HG02981 (cell line): ENCODE measurements around the gene ATPAF1.
"Not testable (repeated sequence)": the region's sequence is repeated elsewhere in the genome, so short reads cannot be mapped to it uniquely, and the experiment has no call there.

Experiments used
- ATAC-seq: cut with Tn5 transposase; IDR thresholded peaks from one replicate; pipeline ENCODE4 v1.9.1; 2021; ENCODE audit warnings: mild to moderate bottlenecking, moderate library complexity; ENCODE audit not compliant: unreplicated experiment

ATPAF1 gene

GRCh38 chr1:46651152-46651551 lies 17.0 kb downstream of the ATPAF1 start:
- ATAC-seq: not testable (repeated sequence)

- ATAC-seq: no peak
Observed at GRCh38 chr1:46650491-46650890, 17.7 kb downstream of the ATPAF1 start.

- no peak for ATAC-seq
Observed at GRCh38 chr1:46649764-46650163, 18.4 kb downstream of the ATPAF1 start.

DNA sequence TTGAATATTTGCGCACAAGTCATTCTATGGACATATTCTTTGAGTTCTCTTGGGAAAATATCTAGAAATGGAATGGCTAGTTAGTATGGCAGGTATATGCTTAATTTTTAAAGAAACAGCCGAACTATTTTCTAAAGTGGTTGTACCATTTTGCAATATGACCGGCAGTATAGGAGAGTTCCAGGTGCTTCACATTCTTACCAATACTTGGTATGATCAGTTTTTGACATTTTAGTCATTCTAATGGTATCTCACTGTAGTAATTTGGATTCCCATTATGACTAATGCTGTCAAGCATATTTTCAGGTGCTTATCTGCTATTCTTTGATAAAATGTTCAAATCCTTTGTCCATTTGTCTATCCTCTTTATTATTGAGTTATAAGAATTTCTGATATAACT lies 20.6 kb downstream of the ATPAF1 start:
- ATAC-seq: no peak

- no peak for ATAC-seq
Observed at GRCh38 chr1:46646844-46647243, 21.3 kb downstream of the ATPAF1 start.

DNA sequence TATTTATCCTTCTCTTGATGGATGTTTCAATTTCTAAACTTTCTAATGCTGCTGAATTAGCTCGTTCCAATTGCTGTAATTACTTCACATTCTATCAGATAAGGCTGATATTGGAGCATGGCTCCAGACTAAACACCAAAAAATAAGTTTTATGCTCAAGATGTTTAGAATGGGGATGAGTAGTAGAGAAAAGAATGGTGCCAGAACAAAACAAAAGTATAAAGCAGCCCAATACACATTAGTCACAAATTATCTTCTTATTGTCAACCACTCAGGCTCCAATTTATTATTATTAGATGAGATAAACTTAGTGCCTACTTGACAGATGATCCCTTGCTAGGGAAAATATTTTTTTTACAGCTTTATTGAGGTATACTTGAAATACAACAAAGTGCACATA lies 21.8 kb downstream of the ATPAF1 start:
- no peak for ATAC-seq

- no peak for ATAC-seq
Observed at GRCh38 chr1:46645815-46646214, 22.3 kb downstream of the ATPAF1 start.

- no peak for ATAC-seq
Observed at GRCh38 chr1:46643368-46643775, 24.8 kb downstream of the ATPAF1 start.

- no peak for ATAC-seq
Observed at GRCh38 chr1:46642115-46642680, 26.0 kb downstream of the ATPAF1 start.

DNA sequence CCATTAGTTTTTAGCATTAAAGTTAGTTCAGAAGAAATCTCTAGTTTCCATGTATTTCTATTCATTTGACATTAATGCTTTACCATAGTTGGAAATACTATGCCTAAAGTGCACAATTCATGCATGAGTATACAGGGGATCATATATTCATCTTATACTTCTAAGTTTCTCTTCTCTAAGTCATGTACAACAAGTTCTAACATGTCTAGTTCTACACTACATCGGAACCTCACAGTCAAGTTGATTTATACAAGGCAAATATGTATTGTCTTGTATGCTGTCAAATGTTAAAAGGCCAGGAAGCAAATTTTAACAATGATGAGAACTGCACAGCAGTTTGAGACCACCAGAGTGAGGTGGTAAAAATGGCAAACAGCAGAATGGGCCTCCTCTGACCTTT lies 28.6 kb downstream of the ATPAF1 start:
- no peak for ATAC-seq

DNA sequence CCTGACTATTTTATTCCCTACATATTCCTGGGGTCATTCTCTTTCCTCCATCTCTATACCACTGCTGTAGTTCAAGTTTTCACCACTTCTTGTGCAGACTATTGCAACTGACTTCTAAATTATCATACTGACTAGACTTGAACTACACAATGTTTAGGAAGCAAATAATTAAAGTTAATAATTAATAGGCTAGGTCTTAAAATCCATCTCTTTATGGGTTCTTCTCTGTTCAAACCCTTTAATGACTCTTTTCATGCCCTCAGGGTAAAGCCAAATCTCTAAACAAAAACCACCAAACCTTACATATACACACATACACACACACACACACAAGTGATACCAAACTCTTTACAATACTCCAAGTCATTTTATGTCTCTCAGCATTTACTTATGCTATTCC lies 29.2 kb downstream of the ATPAF1 start:
- ATAC-seq: no peak

- ATAC-seq: no peak
Observed at GRCh38 chr1:46637444-46638083, 30.6 kb downstream of the ATPAF1 start.

DNA sequence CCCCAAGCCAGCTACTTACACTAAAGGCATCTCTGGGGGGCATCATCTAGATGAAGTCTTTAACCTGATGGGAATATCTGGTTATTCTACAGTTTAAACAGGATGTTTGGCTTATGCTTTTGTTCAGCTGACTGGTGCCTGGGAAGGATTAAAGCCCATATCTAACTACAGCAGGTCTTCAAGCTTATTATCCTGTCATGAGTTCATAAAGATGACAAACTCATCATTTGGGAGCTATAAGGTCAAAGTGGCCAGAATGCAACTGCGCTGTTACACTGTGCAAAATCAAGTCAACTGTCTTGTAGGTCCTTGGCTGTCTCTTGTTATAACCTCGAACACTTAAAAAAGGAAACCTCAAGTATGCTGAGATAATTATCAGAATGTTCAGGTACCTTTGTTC lies 33.0 kb downstream of the ATPAF1 start:
- no peak for ATAC-seq

- no peak for ATAC-seq
Observed at GRCh38 chr1:46630719-46631118, 37.4 kb downstream of the ATPAF1 start.

- no peak for ATAC-seq
Observed at GRCh38 chr1:46623743-46624644, 44.2 kb downstream of the ATPAF1 start.

GRCh38 chr1:46622344-46622743 lies 45.8 kb downstream of the ATPAF1 start:
- no peak for ATAC-seq

DNA sequence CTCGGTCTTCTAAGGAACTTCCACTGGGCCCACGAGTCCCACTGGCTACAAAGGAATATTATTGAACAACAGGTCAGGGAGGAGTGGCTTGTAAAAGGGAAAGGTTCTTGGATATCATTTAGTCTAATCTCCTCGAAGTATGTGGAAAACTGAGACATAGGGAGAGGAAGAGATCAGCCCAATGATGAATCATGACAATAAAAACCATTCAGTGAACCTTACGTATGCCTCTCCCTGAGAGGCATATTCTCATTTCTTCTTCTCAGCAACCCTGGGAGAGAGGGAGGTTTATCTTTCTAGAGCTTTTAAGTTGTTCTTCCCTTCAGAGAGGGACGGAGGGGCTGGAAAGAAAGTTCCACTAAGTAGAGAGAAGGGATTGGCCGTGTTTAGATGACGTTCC lies 46.2 kb downstream of the ATPAF1 start:
- no peak for ATAC-seq

- no peak for ATAC-seq
Observed at GRCh38 chr1:46619656-46620258, 48.4 kb downstream of the ATPAF1 start.

DNA sequence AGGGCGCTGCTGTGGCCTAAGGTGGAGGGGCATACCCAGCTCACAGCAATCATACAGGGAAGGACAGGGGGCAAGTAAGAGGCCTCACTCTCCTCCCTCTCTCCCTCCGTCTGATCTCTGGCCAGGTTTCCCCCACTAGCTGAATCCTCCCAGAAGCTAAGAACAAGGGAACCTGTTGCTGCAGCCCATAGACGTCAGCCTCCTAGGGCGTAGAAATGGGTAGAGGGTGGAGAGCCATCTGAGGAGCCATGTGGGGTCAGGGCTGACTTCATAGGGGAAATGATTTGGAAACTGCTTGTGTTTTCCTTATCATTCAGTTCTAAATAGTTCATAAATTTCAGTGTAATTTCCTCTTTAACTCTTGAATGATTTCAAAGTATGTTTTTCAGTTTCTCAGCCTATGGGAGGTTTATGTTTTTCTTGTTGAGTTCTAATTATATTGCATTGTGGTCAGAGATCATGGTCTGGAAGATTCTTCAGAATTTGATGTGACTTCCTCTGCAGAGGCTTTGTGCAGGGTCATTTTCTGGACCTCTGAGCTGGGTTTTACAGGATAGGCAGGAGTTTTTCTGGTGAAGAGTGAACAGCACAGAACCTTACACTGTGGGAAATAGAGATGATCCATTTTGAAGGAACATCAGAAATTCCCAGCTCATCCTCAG lies 49.3 kb downstream of the ATPAF1 start:
- no peak for ATAC-seq

GRCh38 chr1:46617833-46618232 lies 50.3 kb downstream of the ATPAF1 start:
- no peak for ATAC-seq
